Measurements from ENCODE around the gene PHPT1. TPM values are rescaled to one million over a fixed set of nuclear protein-coding genes. Genes with fewer than 3 reads are reported as not detected.

Gene PHPT1
- total RNA-seq, 2 experiments from 2014 or later = 13.6 to 17.8 TPM

- Histone ChIP-seq H3K27ac (ENCODE audit: low read depth in 1 of 2, low read length in 2 of 2) (no peak overlapping the region), H3K27me3 (ENCODE audit: control insufficient read depth in 1 of 2, insufficient read depth in 2 of 2, low read length in 2 of 2) (no peaks in the 10 kb centered on the region), H3K4me3 (ENCODE audit: low read length) (no peak overlapping the region), H3K9me3 (ENCODE audit: control insufficient read depth in 1 of 2, insufficient read depth in 1 of 2, low read length in 2 of 2) (no peaks in the 10 kb centered on the region), H3K36me3 (ENCODE audit: insufficient read depth, low read length) (peaks cover 41% of the 10 kb centered on the region), H3K4me1 (ENCODE audit: insufficient read depth, low read length) (peaks cover 41% of the 10 kb centered on the region)
- peaks cover 39% of the 10 kb centered on the region for H3K4me1 Mint-ChIP-seq (ENCODE audit: low read depth)
- no peak overlapping the region for H3K4me3 Mint-ChIP-seq
- no peak for TF ChIP-seq CTCF (IDR thresholded peaks at IDR 0.05)
- ChIA-PET POLR2A (no interaction called here), CTCF (interaction anchor here (0.7 to 1.5 kb wide), 3 partner anchors 12 to 131 kb away, joined by 3 to 4 read pairs (median 3); partner anchors contain the start of genes AJM1 and TRAF2)
- ATAC-seq (ENCODE audit: poor library complexity) (no peak), DNase-seq (no peak)
- no peaks in the 10 kb centered on the region for H3K27me3 Mint-ChIP-seq
- no peak overlapping the region for H3K27ac Mint-ChIP-seq
- H3K9me3 Mint-ChIP-seq = no peaks in the 10 kb centered on the region
- H3K36me3 Mint-ChIP-seq (ENCODE audit: low read depth) = peaks cover 37% of the 10 kb centered on the region
- intact Hi-C loops (cut with DNase I, micrococcal nuclease) = no loop called here
Measured at GRCh38 chr9:136898483-136899100, 49.4 kb downstream of the PHPT1 start.

GRCh38 chr9:136899196-136899595, 50.0 kb downstream of the PHPT1 start:
- H3K27me3 ChIP-seq (ENCODE audit: control insufficient read depth in 1 of 2, insufficient read depth in 2 of 2, low read length in 2 of 2) = no peaks in the 10 kb centered on the region
- no peaks in the 10 kb centered on the region for H3K9me3 ChIP-seq (ENCODE audit: control insufficient read depth in 1 of 2, insufficient read depth in 1 of 2, low read length in 2 of 2)
- no peak overlapping the region for H3K4me3 ChIP-seq (ENCODE audit: low read length)
- H3K4me3 Mint-ChIP-seq = no peak overlapping the region
- H3K9me3 Mint-ChIP-seq = no peaks in the 10 kb centered on the region
- ChIA-PET POLR2A (no interaction called here), CTCF (interaction anchor here (0.8 kb wide), 1 partner anchor 57 kb away, joined by 3 read pairs; the partner anchor contains the start of gene AJM1)
- DNase-seq = no peak
- peak overlapping the region; percentile 44 for H3K27ac Mint-ChIP-seq
- intact Hi-C loops (cut with DNase I, micrococcal nuclease) = no loop called here
- no peak for TF ChIP-seq CTCF (IDR thresholded peaks at IDR 0.05)
- H3K27ac ChIP-seq (ENCODE audit: low read depth in 1 of 2, low read length in 2 of 2) = no peak overlapping the region
- peaks cover 39% of the 10 kb centered on the region for H3K4me1 Mint-ChIP-seq (ENCODE audit: low read depth)
- peaks cover 37% of the 10 kb centered on the region for H3K36me3 Mint-ChIP-seq (ENCODE audit: low read depth)
- no peaks in the 10 kb centered on the region for H3K27me3 Mint-ChIP-seq
- peaks cover 41% of the 10 kb centered on the region for H3K36me3 ChIP-seq (ENCODE audit: insufficient read depth, low read length)
- no peak for ATAC-seq (ENCODE audit: poor library complexity)
- H3K4me1 ChIP-seq (ENCODE audit: insufficient read depth, low read length) = peaks cover 47% of the 10 kb centered on the region

GRCh38 chr9:136900556-136900955, 51.3 kb downstream of the PHPT1 start:
- Mint-ChIP-seq H3K27me3 (no peaks in the 10 kb centered on the region), H3K4me1 (ENCODE audit: low read depth) (peaks cover 41% of the 10 kb centered on the region), H3K27ac (peak overlapping the region; percentile 91), H3K9me3 (no peaks in the 10 kb centered on the region), H3K4me3 (no peak overlapping the region), H3K36me3 (ENCODE audit: low read depth) (peaks cover 43% of the 10 kb centered on the region)
- POLR2A ChIA-PET = interaction anchor here (0.6 kb wide), 1 partner anchor 13 kb away, joined by 3 read pairs; no protein-coding TSS in a partner anchor
- TF ChIP-seq CTCF (IDR thresholded peaks at IDR 0.05) = no peak
- no peaks in the 10 kb centered on the region for H3K27me3 ChIP-seq (ENCODE audit: control insufficient read depth in 1 of 2, insufficient read depth in 2 of 2, low read length in 2 of 2)
- no peak overlapping the region for H3K4me3 ChIP-seq (ENCODE audit: low read length)
- ATAC-seq (ENCODE audit: poor library complexity) (no peak), DNase-seq (peak in 1 of 14 experiments; percentile 8)
- no peaks in the 10 kb centered on the region for H3K9me3 ChIP-seq (ENCODE audit: control insufficient read depth in 1 of 2, insufficient read depth in 1 of 2, low read length in 2 of 2)
- H3K27ac ChIP-seq (ENCODE audit: low read depth in 1 of 2, low read length in 2 of 2) = peak overlapping the region in 1 of 2 donors; percentile 94
- intact Hi-C loops (cut with DNase I, micrococcal nuclease) = loop anchor here in 1 of 2 experiments (10.0 kb wide), 1 partner anchor 96 kb away; the partner anchor contains the start of gene RABL6
- peaks cover 37% of the 10 kb centered on the region for H3K36me3 ChIP-seq (ENCODE audit: insufficient read depth, low read length)
- CTCF ChIA-PET = no interaction called here
- peaks cover 49% of the 10 kb centered on the region for H3K4me1 ChIP-seq (ENCODE audit: insufficient read depth, low read length)

Small RNA genes within 50 kb of the gene (microRNA-seq; reads per million reads assigned to microRNA genes)
- gene MIR4292 (ENCODE audit: borderline microRNAs expressed, borderline replicate concordance) (not detected), gene MIR4479 (ENCODE audit: borderline microRNAs expressed, borderline replicate concordance) (not detected)

Other genes starting within 250 kb of the PHPT1 start
- gene EGFL7, start 186.5 kb upstream of the PHPT1 start, total RNA-seq = not detected
- gene AGPAT2, start 162.0 kb upstream of the PHPT1 start, total RNA-seq = 1 to 10 TPM; 3.6 to 4.0 TPM
- gene DIPK1B, start 136.8 kb upstream of the PHPT1 start, total RNA-seq = under 1 TPM in 1 of 2 experiments, not detected in 1; 0.11 TPM
- gene LCN10, start 106.5 kb upstream of the PHPT1 start, total RNA-seq = not detected
- gene LCN6, start 100.9 kb upstream of the PHPT1 start, total RNA-seq = not detected
- not detected for gene LCN8, start 91.2 kb upstream of the PHPT1 start, total RNA-seq
- gene LCN15, start 84.9 kb upstream of the PHPT1 start, total RNA-seq = not detected
- gene TMEM141, start 58.1 kb upstream of the PHPT1 start, total RNA-seq = 10 to 100 TPM; 14.6 to 17.1 TPM
- 1 to 10 TPM; 3.0 to 4.6 TPM for gene CCDC183, start 53.1 kb upstream of the PHPT1 start, total RNA-seq
- 10 to 100 TPM; 46.4 to 48.5 TPM for gene RABL6, start 41.5 kb upstream of the PHPT1 start, total RNA-seq
- gene AJM1, start 6.9 kb upstream of the PHPT1 start, total RNA-seq = 1 to 10 TPM; 1.1 to 1.2 TPM
- 1 to 10 TPM; 2.2 to 3.4 TPM for gene MAMDC4, start 2.9 kb downstream of the PHPT1 start, total RNA-seq
- gene EDF1, start 16.9 kb downstream of the PHPT1 start, total RNA-seq = 100 to 1,000 TPM; 215 to 220 TPM
- gene TRAF2, start 37.1 kb downstream of the PHPT1 start, total RNA-seq = 10 to 100 TPM; 10.6 to 11.6 TPM
- gene FBXW5, start 95.3 kb downstream of the PHPT1 start, total RNA-seq = 10 to 100 TPM; 41.0 to 41.7 TPM
- not detected for gene C8G, start 95.8 kb downstream of the PHPT1 start, total RNA-seq
- 1 to 10 TPM; 1.3 to 1.5 TPM for gene LCN12, start 102.9 kb downstream of the PHPT1 start, total RNA-seq
- 10 to 100 TPM; 40.6 to 41.0 TPM for gene PTGDS, start 128.1 kb downstream of the PHPT1 start, total RNA-seq
- 1 to 10 TPM in 1 of 2 experiments, under 1 TPM in 1; 0.93 to 1.0 TPM for gene LCNL1, start 133.6 kb downstream of the PHPT1 start, total RNA-seq
- gene PAXX, start 143.0 kb downstream of the PHPT1 start, total RNA-seq = 10 to 100 TPM; 67.0 to 67.8 TPM
- gene CLIC3, start 147.2 kb downstream of the PHPT1 start, total RNA-seq = 1 to 10 TPM; 2.1 to 2.8 TPM
- gene ABCA2, start 178.8 kb downstream of the PHPT1 start, total RNA-seq = 10 to 100 TPM; 80.1 to 86.8 TPM
- 1 to 10 TPM; 1.7 to 1.8 TPM for gene FUT7, start 182.7 kb downstream of the PHPT1 start, total RNA-seq
- 10 to 100 TPM; 15.3 to 16.0 TPM for gene NPDC1, start 196.8 kb downstream of the PHPT1 start, total RNA-seq
- gene ENTPD2, start 204.7 kb downstream of the PHPT1 start, total RNA-seq = not detected
- gene SAPCD2, start 221.1 kb downstream of the PHPT1 start, total RNA-seq = under 1 TPM; 0.17 to 0.19 TPM
- gene UAP1L1, start 228.1 kb downstream of the PHPT1 start, total RNA-seq = 1 to 10 TPM; 6.5 to 6.8 TPM
- gene MAN1B1, start 237.6 kb downstream of the PHPT1 start, total RNA-seq = 10 to 100 TPM; 60.9 to 66.9 TPM

All from CD4-positive, alpha-beta T cell (primary cell).